GM19035 (cell line): Measurements from ENCODE around the gene SLC36A1.
"Not testable (repeated sequence)": the region's sequence is repeated elsewhere in the genome, so short reads cannot be mapped to it uniquely, and the experiment has no call there.

ENCODE experiments used
- ATAC-seq: cut with Tn5 transposase; IDR thresholded peaks from one replicate; pipeline ENCODE4 v1.9.1; 2021; ENCODE audit not compliant: unreplicated experiment

The SLC36A1 gene

DNA sequence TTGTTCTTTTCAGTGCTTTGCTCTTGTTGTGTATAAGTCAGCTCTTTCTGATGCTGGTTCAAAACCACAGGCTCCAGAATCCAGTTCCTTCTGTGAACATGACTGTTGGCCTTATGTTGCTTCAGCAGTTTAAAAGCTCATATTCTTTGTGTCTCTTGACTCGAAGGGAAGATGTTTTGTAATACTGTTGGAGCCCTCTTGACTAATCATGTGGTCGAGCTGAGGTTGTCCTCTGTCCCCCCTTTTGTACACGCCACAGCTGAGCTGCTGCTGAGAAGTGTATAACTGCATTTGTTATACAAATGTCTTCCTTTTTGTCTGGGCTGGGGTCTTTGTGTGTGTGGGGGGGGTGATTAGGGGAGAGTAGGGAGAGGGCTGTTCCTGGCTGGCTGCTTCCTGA, 35.8 kb downstream of the SLC36A1 start:
- no peak for ATAC-seq

DNA sequence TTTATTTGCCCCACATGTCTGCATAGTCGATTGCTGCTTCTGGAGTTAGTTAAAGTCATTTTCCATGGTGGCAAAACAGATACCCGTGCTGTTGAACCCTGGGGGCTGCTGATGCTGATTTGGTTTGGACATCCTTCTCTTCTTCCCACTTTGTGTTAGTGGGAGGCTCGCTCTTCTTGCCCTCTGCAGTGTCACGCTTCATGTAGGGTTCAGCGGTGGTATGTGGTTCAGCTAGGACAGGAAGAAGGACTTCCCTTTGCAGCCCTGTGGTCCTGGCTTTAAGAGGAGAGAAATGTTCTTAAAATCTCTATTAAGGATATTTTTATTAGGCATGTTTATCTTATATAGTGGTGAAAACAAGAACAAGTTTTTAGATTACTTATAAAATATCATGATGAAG, 36.2 kb downstream of the SLC36A1 start:
- no peak for ATAC-seq

DNA sequence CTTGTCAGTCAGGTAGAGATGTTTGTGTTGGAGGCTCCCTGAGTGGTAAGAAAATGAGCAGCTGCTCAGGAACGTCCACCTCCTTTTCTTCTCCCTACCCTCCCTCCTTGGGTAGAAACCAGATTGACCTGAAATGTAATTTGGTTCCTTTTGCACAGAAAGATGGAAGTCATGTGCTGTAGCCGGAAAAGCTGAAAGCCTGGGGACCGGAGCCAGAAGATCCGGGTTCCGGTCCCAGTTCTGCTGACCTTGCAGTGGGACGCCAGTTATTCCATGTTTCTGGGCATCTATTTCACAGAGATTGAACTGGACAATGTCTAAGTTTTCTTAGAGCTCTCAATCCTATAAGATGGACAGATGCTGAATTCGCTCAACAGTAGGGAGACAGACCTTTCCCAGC, 40.1 kb downstream of the SLC36A1 start:
- no peak for ATAC-seq

DNA sequence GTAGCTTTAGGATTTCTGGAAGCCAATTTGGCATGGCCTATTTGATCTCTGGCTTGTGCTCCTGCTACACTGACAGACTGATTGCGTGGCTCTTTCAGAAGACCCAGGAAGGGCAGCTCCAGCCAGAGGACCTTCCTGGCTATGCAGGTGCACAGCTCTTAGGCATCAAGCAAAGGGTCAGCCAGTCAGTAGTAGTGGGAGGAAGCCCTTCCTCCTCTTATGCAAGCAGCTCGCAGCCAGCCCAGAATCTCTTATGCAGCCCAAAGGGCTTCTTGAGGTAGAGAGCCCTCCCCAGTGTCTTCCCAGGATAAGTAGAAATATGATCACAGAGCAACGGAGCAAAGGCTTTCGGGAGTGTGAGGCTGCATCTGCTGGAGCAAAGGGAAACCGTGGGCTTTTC, 43.2 kb downstream of the SLC36A1 start:
- no peak for ATAC-seq

DNA sequence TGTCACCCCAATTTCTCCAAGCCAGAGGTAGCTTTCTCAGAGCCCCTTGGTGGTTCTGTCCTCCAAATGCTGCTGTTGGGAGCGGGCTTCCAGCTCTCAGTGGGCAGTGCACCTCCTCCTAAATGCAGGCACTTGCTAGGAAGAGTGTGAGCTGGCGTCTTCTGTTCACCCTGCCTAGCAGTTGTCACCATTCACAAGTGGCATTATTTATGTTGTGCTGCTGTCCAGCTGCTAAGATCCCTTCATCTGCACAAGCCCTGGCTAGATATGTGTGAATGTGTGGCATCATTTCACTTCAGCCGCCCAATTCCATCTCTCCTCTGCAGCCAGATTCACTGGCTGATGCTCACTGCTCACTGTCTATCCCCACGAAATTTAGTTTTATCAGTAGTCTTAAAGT, 43.7 kb downstream of the SLC36A1 start:
- ATAC-seq: no peak

DNA sequence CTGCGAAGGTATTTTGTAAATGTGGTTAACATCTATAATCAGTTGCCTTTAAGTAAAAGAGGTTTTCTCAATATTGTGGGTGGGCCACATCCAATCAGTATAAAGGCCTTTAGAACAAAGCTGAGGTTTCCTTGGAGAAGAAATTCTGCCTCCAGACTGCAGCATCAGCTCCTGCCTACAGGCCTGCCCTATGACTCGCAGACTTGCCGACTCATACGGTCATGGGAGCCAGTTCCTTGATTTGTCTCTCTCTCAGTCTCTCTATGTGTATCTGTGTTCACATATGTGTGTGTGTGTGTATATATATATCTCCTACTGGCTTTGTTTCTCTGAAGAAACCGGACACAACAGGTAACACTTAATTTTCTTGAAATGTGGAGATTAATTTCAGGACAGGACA, 45.3 kb downstream of the SLC36A1 start:
- no peak for ATAC-seq

DNA sequence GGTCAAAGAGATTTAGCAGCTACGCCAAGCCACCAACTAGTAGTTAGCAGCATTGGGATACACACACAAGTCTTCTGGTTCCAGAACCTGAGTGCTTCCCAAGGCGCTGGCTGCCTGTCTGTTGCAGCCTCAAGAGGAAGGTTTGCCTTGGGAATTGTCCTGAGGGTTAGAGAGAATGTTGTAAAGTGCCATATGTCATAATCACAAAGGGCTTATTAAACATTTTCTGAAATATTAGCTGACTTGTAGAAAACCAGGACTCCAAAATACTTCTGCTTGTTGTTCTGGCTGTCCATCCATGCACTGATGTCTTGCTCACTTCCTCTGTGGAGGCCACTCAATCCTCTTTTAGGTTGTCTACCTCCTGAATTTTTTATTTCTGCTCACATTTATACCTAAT, 46.3 kb downstream of the SLC36A1 start:
- ATAC-seq: no peak

DNA sequence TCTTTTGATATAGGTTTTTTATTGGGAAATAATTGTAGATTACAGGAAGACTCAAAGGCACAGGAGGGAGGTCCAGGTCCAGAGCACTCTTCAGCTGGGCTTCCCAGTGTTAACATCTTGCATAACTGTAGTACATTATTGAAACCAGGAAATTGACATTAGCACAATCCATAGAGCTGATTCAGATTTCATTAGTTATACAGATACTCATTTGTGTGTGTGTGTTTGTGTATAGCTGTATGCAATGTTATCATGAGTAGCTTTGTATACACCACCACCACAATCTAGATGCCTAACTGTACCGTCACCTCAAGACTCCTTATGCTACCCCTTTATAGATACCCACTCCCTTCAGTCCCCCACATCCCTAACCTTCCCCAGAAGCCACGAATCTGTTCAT, 47.9 kb downstream of the SLC36A1 start:
- no peak for ATAC-seq

DNA sequence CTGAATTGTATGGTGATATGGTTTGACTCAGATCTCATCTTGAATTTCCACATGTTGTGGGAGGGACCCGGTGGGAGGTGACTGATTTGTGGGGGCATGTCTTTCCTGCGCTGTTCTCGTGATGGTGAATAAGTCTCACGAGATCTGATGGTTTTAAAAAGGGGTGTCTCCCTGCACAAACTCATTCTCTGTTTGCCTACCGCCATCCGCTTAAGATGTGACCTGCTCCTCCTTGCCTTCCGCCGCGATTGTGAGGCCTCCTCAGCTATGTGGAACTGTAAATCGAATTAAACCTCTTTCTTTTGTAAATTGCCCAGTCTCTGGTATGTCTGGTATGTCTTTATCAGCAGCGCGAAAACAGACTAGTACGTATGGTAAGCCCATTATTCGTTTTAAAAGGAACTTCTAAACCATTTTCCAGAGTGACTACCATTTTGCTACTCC, 48.7 kb downstream of the SLC36A1 start:
- ATAC-seq: no peak

DNA sequence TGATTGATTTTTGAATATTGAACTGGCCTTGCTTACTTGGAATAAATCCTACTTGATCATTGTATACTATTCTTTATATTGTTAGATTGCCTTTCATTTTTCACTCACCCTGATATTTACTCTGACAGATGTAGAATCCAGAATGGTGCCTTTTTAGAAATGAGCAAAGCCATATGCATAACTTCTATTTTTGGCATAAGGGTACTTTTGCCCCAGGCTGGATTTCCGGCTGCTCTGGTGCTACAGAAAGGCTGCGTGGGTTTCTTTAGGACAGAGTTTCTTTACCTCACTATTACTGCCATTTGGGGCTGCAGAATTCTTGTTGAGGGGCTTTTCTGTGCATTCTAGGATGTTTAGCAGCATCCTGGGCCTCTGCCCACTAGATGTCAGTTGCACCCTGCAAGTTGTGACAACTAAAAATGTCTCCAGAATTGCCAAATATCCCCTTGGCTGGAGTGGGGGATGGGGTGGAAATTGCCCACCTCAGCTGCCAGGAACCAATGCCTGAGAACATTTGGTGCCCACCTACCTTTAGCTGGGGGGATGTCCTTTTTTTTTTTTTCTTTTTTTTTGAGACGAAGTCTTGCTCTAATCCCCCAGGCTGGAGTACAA, 50.1 kb downstream of the SLC36A1 start:
- ATAC-seq: no peak

DNA sequence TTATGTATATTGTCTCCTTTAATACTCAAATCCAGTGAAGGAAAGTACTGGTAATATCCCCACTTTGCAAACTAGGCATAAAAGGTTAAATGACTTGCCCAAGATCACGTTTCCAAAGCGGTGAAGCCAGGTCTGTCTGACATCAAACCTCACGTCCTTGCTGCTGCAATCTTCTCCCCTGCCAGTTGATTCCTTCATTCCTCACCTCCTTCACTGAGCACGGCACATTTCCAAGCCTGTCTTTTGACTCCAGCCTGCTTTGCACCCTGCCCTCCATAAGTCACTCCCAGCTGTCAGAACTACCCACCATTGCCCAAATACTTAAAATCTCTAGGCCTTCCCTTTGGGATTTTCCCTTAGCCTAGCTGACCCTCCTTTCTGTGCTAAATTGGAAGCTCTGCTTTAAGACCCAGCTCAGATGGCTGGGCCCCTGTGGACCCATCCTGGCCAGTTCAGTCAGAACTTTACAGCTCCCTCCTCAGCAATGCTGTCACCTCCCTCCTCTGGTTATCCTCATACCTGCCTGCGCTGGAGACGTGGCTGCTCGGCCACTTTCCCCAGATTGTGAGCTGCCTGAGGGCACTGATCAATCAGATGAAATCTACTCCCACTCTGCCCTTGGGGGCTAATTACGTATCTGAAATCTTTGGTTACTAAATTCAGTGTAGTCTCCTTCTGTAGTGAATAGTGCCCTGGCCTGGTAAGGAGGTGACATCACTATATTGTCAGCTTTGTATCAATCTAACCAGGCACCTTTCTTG, 51.2 kb downstream of the SLC36A1 start:
- no peak for ATAC-seq

DNA sequence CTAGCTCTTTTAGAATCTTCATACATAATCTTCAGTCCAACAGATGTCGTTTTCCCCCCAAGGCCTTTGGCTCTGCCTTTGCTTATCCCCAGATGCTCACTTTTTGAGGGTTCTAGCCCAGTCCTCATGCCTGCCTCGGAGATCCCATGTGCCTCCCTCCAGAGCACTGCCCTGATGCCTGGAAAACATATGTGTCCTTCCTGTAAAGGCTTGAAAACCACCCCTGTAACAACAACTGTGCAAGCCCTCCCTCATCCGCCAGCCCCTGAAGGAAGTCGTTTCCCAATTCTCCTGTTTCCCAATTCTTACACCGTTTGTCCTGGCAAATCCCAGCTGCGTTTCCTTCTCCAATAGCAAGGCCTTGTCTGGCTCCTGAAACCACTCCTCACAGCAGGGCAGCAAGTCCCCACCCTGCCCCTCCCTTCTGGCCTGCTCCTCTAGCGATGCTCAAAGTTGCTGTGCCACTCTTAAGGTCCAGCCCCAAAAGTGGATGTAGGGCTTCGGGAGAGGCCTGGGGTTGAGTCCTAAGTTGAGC, 52.2 kb downstream of the SLC36A1 start:
- no peak for ATAC-seq

DNA sequence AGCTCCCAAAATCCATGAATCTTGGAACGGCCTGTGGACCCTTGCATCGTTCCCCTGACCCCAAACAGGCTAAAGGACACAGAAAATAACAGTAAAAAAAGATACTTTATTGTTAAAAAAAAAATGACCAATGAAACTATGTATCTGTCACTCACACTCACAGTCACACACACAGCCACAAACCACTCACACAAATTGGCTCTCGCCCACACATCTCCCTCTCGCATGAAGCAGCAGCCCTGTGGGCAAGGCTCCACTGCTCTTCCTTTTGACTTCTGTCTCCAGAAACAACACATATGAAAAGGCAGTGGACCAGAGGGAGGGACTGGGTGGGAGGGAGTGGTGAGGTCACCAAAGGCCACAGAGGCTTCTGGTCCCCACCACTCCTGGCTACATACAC, 56.6 kb downstream of the SLC36A1 start:
- ATAC-seq: no peak

DNA sequence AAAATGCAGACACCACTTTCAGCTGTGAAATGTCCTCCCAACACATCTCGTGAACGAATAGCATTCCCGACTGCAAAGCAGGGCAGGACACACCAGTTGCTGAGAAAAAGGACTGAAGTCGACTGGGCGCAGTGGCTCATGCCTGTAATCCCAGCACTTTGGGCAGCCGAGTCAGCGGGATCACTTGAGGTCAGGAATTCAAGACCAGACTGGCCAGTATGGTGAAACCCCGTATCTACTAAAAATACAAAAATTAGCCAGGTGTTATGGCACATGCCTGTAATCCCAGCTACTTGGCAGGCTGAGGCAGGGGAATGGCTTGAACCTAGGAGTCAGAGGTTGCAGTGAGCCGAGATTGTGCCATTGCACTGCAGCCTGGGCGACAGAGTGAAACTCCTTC, 60.9 kb downstream of the SLC36A1 start:
- not testable (repeated sequence) for ATAC-seq

DNA sequence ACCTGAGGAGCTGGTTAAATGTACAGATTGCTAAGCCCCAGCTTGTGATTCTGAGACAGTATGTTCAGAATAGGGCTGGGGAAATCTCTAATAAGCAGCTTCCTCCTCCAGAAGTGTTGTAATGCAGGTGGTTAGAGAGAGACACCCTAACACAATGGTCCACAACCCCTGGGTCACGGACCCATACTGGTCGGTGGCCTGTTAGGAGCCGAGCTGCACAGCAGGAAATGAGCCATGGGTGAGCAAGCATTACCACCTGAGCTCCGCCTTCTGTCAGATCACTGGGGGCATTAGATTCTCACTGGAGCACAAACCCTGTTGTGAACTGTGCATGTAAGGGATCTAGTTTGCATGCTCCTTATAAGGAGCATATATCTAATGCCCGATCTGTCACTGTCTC, 61.8 kb downstream of the SLC36A1 start:
- ATAC-seq: no peak

DNA sequence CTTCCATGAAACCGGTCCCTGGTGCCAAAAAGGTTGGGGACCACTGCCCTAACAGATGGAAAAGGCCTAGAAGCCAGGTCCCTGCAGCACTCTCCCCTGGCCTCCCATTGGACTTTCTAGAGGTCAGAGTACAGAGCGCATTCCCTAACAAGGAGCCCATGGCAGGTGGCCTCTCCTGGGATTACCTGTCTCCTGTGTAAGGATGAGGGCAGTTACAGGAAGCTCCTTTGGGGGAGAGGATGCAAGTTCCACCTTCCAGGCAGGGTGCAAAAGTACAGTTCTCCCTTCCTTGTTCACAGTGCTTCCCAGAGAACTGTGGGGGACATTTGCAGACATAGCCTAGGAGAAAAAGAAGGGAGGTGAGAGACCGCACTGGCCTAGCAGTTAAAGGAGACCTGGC, 62.4 kb downstream of the SLC36A1 start:
- no peak for ATAC-seq

DNA sequence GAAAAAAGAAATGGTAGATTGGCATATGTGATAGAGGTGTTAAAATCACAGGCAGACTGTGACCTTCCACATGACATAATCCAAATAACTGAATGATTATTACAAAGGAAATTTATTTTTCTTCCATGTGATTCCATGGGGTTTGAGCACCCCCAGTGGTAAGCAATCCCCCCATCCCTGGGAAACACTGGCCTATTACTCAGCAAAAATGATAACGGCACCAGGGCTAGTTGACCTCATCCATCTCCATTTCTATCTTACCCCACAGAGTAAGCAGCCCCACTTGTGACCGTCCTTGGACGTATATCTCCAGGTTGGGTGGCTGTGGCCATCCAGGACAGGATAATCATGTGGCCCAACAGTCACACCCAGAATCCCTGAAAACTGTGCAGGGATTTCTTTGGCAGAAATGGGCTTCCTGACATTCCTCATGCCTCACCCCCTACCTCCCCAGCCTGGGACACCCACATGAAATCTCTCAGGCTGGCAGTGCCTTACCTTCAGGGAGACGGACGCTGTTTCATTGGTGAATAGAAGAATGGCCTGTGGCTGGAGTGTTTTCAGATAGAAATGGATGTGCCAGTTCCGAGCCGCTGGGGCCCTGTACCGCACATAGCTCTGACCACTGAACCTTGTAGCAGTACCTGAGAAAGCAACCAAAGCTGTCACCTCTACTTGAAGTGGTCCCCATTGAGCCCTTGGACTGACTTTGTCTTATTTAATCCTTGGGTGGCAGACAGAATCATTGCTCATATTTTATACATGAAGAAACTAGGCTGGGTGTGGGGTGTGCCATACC, 69.9 kb downstream of the SLC36A1 start:
- ATAC-seq: no peak

DNA sequence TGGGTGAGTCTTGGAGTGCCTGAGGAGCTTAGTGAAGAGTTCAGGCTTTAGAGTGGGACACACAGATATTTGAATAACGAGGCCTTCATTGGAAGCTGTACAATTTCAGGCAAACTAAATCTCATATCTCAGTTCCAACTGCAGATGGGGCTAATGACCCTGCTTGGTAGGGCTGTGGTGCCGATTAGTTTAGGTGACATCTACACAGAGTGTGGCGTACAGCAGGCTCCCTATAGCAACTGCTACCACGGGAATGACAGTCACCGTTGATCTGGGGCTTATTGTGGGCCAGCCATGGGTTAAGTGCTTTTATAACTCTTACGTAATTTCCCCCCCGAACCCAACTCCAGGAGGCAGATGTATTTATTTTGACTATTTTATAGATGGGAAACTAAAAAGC, 72.9 kb downstream of the SLC36A1 start:
- ATAC-seq: no peak

DNA sequence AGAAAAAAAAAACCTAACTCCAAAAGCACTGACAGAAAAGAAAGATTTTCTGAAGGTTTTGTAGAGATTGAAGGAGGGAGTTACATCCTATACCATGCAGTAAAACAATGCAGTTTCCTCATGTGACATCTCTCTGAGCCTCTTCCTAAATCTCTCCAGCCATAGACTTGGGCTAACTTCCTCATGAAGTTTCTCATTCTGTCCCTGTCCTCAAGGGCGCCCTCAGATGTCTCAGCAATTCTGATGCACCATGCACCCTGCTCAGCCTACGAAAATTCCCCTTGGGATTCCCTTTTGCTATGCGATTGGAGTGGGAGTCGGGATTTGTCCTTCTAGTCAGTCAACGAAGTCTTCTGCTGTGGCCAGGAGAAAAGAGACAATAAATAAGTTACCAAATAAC, 74.8 kb downstream of the SLC36A1 start:
- ATAC-seq: no peak

DNA sequence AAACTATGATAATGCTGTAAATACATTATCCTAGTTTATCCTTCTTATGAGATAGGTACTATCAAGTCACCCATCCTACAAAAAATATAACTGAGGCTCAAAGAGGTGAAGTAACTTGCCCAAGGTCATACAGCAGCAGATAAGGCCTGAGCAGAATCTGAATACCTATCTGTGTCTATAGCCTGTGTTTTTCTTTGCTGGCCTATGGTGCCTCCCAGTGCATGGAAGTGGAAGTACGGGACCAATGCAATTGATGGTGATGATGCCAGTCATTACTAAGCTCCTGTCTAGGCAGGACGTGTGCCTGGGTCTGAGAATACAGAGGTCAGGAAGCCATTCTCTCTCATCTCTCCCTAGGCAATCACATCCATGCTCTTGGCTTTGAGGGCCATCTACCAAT, 75.9 kb downstream of the SLC36A1 start:
- ATAC-seq: peak; percentile 90

DNA sequence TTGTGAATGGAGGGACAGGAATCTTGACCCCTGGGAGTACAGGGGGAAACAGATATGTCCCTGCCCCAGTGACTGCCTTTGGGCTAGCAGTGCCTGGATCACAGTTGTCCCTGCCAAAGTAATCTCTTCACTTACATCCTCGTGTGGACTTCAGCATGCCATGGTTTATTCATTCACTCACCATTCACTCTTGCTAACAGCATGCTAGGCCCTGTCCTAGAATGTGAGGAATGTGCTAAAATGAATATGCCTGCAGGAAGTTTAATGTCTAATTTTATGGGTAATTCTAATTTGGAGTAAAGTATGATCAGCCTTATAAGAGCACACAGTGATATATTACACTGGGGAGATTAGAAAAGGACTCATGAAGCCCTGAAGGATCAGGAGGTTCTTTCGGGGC, 80.8 kb downstream of the SLC36A1 start:
- no peak for ATAC-seq

DNA sequence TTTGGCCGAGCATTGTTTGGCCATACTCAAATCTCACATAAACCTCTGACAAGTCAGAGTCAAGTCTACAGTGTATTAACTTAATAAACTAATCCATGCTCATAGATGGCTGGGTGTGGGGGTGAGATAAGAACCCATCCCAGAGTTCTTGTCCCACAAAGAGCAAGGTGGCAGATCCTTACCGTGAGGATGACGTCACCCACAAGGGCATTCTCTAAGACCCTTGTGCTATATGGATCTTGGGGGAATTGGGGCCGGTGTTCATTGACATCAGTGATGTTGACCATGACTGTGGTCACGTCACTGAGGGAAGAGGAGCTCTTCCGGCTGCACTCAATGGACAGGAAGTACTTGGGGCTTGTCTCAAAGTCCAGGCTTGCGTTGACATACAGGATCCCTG, 81.6 kb downstream of the SLC36A1 start:
- no peak for ATAC-seq
